Small intestine (tissue), 7 donors: ENCODE measurements around the gene C1QBP. TPM values are rescaled to one million over a fixed set of nuclear protein-coding genes. Genes with fewer than 3 reads are reported as not detected.

Source experiments
- DNase-seq, 2 donors: peaks; one replicate each; pipeline versions ENCODE4 v3.0.0 to v3.0.0-alpha.2; 2013
- FAIRE-seq: peaks from 2 replicates; lab custom pipeline; 2012; peaks lifted over from hg19 to GRCh38; lab: Jason Lieb, UNC
- H3K27ac ChIP-seq, 3 donors: one replicate each; pipeline ENCODE4 v1.5.1; 2013; ENCODE audit warnings: low read length in 2 of 3, mild to moderate bottlenecking in 2 of 3, control low read depth in 1 of 3, inconsistent platforms in 1 of 3, low read depth in 1 of 3, moderate library complexity in 1 of 3
- H3K27me3 ChIP-seq, 3 donors: one replicate each; pipeline ENCODE4 v1.6.1; 2013; ENCODE audit warnings: low read length in 3 of 3, inconsistent platforms in 1 of 3; ENCODE audit not compliant: control insufficient read depth in 3 of 3, insufficient read depth in 3 of 3
- H3K36me3 ChIP-seq, 3 donors: one replicate each; pipeline ENCODE4 v1.6.1; 2013; ENCODE audit warnings: low read length in 3 of 3, inconsistent platforms in 1 of 3, low read depth in 1 of 3, mild to moderate bottlenecking in 1 of 3, moderate library complexity in 1 of 3; ENCODE audit not compliant: control insufficient read depth in 3 of 3, insufficient read depth in 2 of 3
- H3K4me1 ChIP-seq, 3 donors: one replicate each; pipeline ENCODE4 v1.6.1; 2013; ENCODE audit warnings: low read length in 2 of 3, inconsistent platforms in 1 of 3, low read depth in 1 of 3, mild to moderate bottlenecking in 1 of 3, moderate library complexity in 1 of 3; ENCODE audit not compliant: control insufficient read depth in 3 of 3, insufficient read depth in 2 of 3
- H3K4me3 ChIP-seq, 3 donors: one replicate each; pipeline ENCODE4 v1.5.1; 2013; ENCODE audit warnings: low read length in 3 of 3, control low read depth in 1 of 3, inconsistent platforms in 1 of 3, low read depth in 1 of 3, mild to moderate bottlenecking in 1 of 3, moderate library complexity in 1 of 3
- H3K9me3 ChIP-seq, 2 donors: one replicate each; pipeline ENCODE4 v1.6.1; 2013; ENCODE audit warnings: low read depth in 1 of 2, low read length in 1 of 2; ENCODE audit not compliant: control insufficient read depth in 2 of 2, insufficient read depth in 1 of 2
- WGBS, 3 donors: extraction: QIAGEN DNeasy Blood & Tissue Kit; methylation state at CpG; one replicate each; pipeline ENCODE4 v1.1.7; 2013; 5-methylcytosine and 5-hydroxymethylcytosine counted together
- polyA plus RNA-seq, 4 donors: library from polyadenylated mRNA; stranded (reverse) in 3 of 4; unstranded in 1 of 4; fragments of 200-250 nt in 3 of 4; fragments of 120-200 nt in 1 of 4; gene quantifications; one replicate each; pipeline versions ENCODE4 v1.2.1 to v1.2.3, GENCODE V29; 2013
- donor health status: healthy with polysubstance abuse.
- donor health status: control.
- donor health status: control.
- donor health status: Bipolar disorder and iron deficiency.
- donor health status: healthy.

C1QBP gene
- polyA plus RNA-seq, 4 donors = 83.9 to 291 (median 113) TPM

GRCh38 chr17:5478992-5479391 lies 40.0 kb upstream of the C1QBP start:
- WGBS, 3 donors = 93 to 96% (median 95%) methylated on average over 4 of the region's 4 CpGs
- H3K9me3 ChIP-seq = peaks cover 0 to 7% of the 10 kb centered on the region in 2 donors
- no peaks in the 10 kb centered on the region for H3K4me1 ChIP-seq
- no peak overlapping the region for H3K27ac ChIP-seq
- H3K4me3 ChIP-seq = no peak overlapping the region
- peaks cover 20 to 36% (median 28%) of the 10 kb centered on the region in 3 donors for H3K36me3 ChIP-seq
- DNase-seq (no peak), FAIRE-seq (no peak)
- no peaks in the 10 kb centered on the region for H3K27me3 ChIP-seq

- H3K27me3 ChIP-seq = no peaks in the 10 kb centered on the region
- 92 to 97% (median 93%) methylated on average over 2 of the region's 2 CpGs for WGBS, 3 donors
- DNase-seq (no peak), FAIRE-seq (no peak)
- H3K9me3 ChIP-seq = peaks cover 0 to 6% of the 10 kb centered on the region in 2 donors
- no peak overlapping the region for H3K27ac ChIP-seq
- no peaks in the 10 kb centered on the region for H3K4me1 ChIP-seq
- H3K36me3 ChIP-seq = peaks cover 15 to 21% (median 20%) of the 10 kb centered on the region in 3 donors
- H3K4me3 ChIP-seq = no peak overlapping the region
Observed at GRCh38 chr17:5473906-5474305, 35.0 kb upstream of the C1QBP start.

DNA sequence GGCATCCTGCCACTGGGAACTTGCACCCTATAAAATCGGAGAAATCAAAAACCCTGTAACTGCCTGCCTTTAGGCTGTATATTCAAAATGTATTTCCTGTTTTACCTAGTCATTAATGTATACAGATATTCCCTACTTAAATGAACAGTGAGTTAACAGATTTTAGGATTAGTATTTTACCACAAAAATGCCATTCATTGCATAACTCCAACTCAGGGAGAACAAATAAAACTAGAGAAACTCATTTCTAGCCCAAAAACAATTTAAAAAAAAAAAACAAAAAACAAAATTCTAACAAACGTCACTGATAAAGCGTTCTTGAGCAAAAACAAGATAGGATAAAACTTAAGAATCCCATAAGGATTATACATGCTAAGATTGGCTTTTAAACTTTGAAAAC lies 33.6 kb upstream of the C1QBP start:
- Histone ChIP-seq H3K9me3 (no peaks in the 10 kb centered on the region), H3K27ac (no peak overlapping the region), H3K27me3 (no peaks in the 10 kb centered on the region), H3K36me3 (peaks cover 8 to 17% (median 13%) of the 10 kb centered on the region in 3 donors), H3K4me1 (no peaks in the 10 kb centered on the region), H3K4me3 (no peak overlapping the region)
- FAIRE-seq (no peak), DNase-seq (no peak)
- 87 to 94% (median 90%) methylated on average over 3 of the region's 3 CpGs for WGBS, 3 donors

DNA sequence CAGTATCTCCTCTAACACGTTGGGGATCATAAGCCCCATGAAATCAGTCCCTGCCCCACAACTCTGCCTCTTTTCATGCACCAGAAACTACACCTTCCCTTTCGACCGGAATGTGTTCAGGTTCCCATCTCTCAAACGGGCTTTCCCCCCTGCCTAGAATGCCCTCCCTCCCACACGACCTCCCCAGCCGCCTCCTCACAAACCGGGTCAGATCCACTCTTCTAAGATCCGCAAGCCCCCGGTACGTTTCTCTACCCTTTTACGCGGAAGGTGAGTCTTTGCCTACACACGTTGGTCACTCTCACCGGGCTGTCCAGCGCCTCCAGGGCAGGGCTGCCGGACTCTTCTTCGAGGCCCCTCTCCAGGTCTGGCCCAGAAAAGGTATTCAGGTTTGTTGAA lies 29.1 kb upstream of the C1QBP start:
- H3K27me3 ChIP-seq = no peaks in the 10 kb centered on the region
- no peaks in the 10 kb centered on the region for H3K9me3 ChIP-seq
- peak overlapping the region; percentile 77 to 99 (median 85) for H3K4me3 ChIP-seq
- FAIRE-seq (no peak), DNase-seq (peak in 1 of 2 donors; percentile 5)
- WGBS, 3 donors = 0 to 1% (median 1%) methylated on average over 17 of the region's 17 CpGs
- H3K27ac ChIP-seq = peak overlapping the region in 2 of 3 donors; percentile 39 to 82
- peaks cover 0 to 8% (median 4%) of the 10 kb centered on the region in 3 donors for H3K4me1 ChIP-seq
- H3K36me3 ChIP-seq = peaks cover 1 to 4% (median 1%) of the 10 kb centered on the region in 3 donors

- DNase-seq (peak in 1 of 2 donors; percentile 9), FAIRE-seq (no peak)
- Histone ChIP-seq H3K4me3 (peak overlapping the region in 2 of 3 donors; percentile 77 to 85), H3K27me3 (no peaks in the 10 kb centered on the region), H3K9me3 (no peaks in the 10 kb centered on the region), H3K4me1 (peaks cover 0 to 8% (median 4%) of the 10 kb centered on the region in 3 donors), H3K36me3 (peaks cover 0 to 4% (median 0%) of the 10 kb centered on the region in 3 donors), H3K27ac (no peak overlapping the region)
- WGBS, 3 donors = 3 to 10% (median 8%) methylated on average over 8 of the region's 8 CpGs
Observed at GRCh38 chr17:5467416-5467815, 28.5 kb upstream of the C1QBP start.

DNA sequence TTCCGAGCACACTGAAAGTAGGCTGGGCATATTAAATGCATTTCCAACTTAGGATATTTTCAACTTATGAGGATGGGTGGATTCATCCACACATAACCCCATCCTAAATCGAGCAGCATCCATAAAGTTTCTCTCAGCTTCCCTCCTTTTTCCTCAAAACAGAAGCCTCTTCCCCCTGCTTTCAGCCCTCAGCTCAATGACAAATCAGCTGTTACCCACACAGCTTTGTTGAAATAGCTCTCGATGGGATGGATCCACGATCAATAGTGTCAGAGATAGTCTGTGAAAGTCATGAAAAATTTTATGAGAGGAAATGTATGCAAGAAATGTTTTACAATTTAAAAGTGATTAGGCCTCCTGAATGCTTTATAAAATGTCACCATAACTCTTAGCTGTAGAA lies 27.3 kb upstream of the C1QBP start:
- no peaks in the 10 kb centered on the region for H3K27me3 ChIP-seq
- no peak for FAIRE-seq

DNA sequence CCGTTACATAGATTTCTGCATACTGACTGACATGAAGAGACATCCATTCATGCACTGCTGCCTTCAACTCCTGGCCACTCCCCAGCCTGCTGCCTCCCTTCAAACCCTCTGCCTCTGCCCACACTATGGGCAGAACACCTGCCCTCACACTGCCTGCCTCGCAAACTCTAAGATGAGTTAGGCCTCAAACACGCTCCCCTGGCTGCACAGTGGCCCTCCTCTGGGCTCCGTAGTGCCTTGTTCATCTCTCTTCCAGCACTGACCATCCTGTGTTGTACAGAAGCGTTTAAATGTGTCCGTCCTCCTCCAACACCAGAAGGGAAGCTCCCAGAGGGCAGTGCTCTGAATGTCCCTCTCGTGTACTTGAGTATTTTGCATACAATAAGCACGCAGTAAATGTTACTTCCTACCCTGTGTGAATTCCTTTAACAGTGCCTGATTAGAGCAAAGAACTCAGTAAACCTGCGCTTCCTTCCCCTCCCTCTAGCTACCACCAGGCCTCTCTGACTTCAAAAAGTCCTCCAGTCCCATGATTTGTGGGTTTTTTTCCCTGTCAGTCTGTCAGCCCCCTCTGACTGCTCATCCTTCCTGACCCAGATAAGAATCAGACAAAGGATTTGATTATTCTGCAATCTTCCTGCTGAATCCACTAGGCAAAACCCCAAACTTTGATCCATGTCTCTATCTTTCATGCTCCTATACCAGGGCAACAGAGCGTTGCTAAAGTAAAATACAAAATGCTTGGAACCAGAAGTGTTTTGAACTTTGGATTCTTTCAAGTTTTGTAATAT lies 26.0 kb upstream of the C1QBP start:
- Histone ChIP-seq H3K4me1 (peaks cover 0 to 8% (median 4%) of the 10 kb centered on the region in 3 donors), H3K9me3 (no peaks in the 10 kb centered on the region), H3K27me3 (no peaks in the 10 kb centered on the region), H3K4me3 (no peak overlapping the region), H3K36me3 (peaks cover 0 to 16% (median 0%) of the 10 kb centered on the region in 3 donors), H3K27ac (no peak overlapping the region)
- FAIRE-seq (no peak), DNase-seq (no peak)
- WGBS, 3 donors = 85 to 90% (median 88%) methylated on average over 10 of the region's 10 CpGs

More for the DNA sequence above, 27.3 kb upstream of the C1QBP start:
- 84 to 94% (median 90%) methylated on average over 4 of the region's 4 CpGs for WGBS, 3 donors
- no peak overlapping the region for H3K27ac ChIP-seq
- H3K4me3 ChIP-seq = no peak overlapping the region
- H3K4me1 ChIP-seq = peaks cover 0 to 8% (median 4%) of the 10 kb centered on the region in 3 donors
- DNase-seq = no peak
- no peaks in the 10 kb centered on the region for H3K9me3 ChIP-seq
- peaks cover 0 to 3% (median 0%) of the 10 kb centered on the region in 3 donors for H3K36me3 ChIP-seq

DNA sequence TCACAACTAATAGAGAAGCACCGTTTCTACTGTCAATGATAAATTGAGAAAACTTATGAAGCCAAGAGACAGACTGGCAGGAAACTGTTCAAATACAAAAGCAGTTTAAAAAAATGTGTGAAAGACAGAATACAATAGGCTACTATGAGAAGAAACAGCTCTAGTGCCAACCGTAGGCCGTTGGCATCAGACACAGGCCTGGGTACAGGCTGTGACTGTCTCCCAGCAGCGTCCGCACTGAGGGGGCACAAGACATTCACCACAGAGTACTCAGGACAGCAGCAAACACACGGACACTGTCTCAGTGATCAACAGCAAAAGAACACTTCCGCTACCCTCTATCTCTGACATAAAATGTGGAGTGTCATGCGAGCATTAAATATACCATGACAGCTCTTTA lies 7.8 kb upstream of the C1QBP start:
- H3K4me1 ChIP-seq = no peaks in the 10 kb centered on the region
- no peaks in the 10 kb centered on the region for H3K9me3 ChIP-seq
- no peak overlapping the region for H3K4me3 ChIP-seq
- H3K27me3 ChIP-seq = no peaks in the 10 kb centered on the region
- 90 to 93% (median 91%) methylated on average over 8 of the region's 8 CpGs for WGBS, 3 donors
- DNase-seq (no peak), FAIRE-seq (no peak)
- no peak overlapping the region for H3K27ac ChIP-seq
- H3K36me3 ChIP-seq = peaks cover 7 to 54% (median 9%) of the 10 kb centered on the region in 3 donors
